Measurements from ENCODE around the gene TGFA. TPM values are rescaled to one million over a fixed set of nuclear protein-coding genes. Genes with fewer than 3 reads are reported as not detected.

TGFA gene
- total RNA-seq, 1 donor from 2014 or later: 1.0 TPM

- DNase-seq (ENCODE audit: missing footprints) (no peak), ATAC-seq (no peak)
- intact Hi-C loops (cut with DNase I): no loop called here
Observed at GRCh38 chr2:70528929-70529328, 24.7 kb downstream of the TGFA start.

- ATAC-seq (no peak), DNase-seq (ENCODE audit: missing footprints) (no peak)
- intact Hi-C loops (cut with DNase I): no loop called here
Observed at GRCh38 chr2:70528276-70528675, 25.4 kb downstream of the TGFA start.

GRCh38 chr2:70527447-70528080 lies 26.1 kb downstream of the TGFA start:
- ATAC-seq: no peak

GRCh38 chr2:70526126-70526525 lies 27.5 kb downstream of the TGFA start:
- intact Hi-C loops (cut with DNase I): no loop called here
- DNase-seq (ENCODE audit: missing footprints): no peak

More at GRCh38 chr2:70527447-70528080, 26.1 kb downstream of the TGFA start:
- intact Hi-C loops (cut with DNase I): no loop called here
- DNase-seq (ENCODE audit: missing footprints): no peak

GRCh38 chr2:70525032-70525431 lies 28.6 kb downstream of the TGFA start:
- intact Hi-C loops (cut with DNase I): no loop called here
- ATAC-seq: no peak
- no peak for DNase-seq (ENCODE audit: missing footprints)

More at GRCh38 chr2:70526126-70526525, 27.5 kb downstream of the TGFA start:
- ATAC-seq: no peak

GRCh38 chr2:70523996-70524965 lies 29.3 kb downstream of the TGFA start:
- ATAC-seq: peak; percentile 58
- intact Hi-C loops (cut with DNase I): no loop called here
- DNase-seq (ENCODE audit: missing footprints): peak; percentile 73

GRCh38 chr2:70523672-70523995 lies 30.0 kb downstream of the TGFA start:
- intact Hi-C loops (cut with DNase I): no loop called here
- DNase-seq (ENCODE audit: missing footprints) (no peak), ATAC-seq (no peak)

- DNase-seq (ENCODE audit: missing footprints) (no peak), ATAC-seq (no peak)
- intact Hi-C loops (cut with DNase I): no loop called here
Observed at GRCh38 chr2:70522627-70523026, 31.0 kb downstream of the TGFA start.

- DNase-seq (ENCODE audit: missing footprints) (no peak), ATAC-seq (no peak)
Observed at GRCh38 chr2:70520825-70521224, 32.8 kb downstream of the TGFA start.

GRCh38 chr2:70519453-70519852 lies 34.2 kb downstream of the TGFA start:
- intact Hi-C loops (cut with DNase I): no loop called here
- ATAC-seq (no peak), DNase-seq (ENCODE audit: missing footprints) (no peak)

More at GRCh38 chr2:70520825-70521224, 32.8 kb downstream of the TGFA start:
- intact Hi-C loops (cut with DNase I): no loop called here

- intact Hi-C loops (cut with DNase I): no loop called here
- DNase-seq (ENCODE audit: missing footprints) (no peak), ATAC-seq (no peak)
Observed at GRCh38 chr2:70518557-70518956, 35.1 kb downstream of the TGFA start.

- intact Hi-C loops (cut with DNase I): no loop called here
- DNase-seq (ENCODE audit: missing footprints): no peak
- no peak for ATAC-seq
Observed at GRCh38 chr2:70517804-70518203, 35.8 kb downstream of the TGFA start.

- DNase-seq (ENCODE audit: missing footprints) (no peak), ATAC-seq (no peak)
- intact Hi-C loops (cut with DNase I): no loop called here
Observed at GRCh38 chr2:70516596-70516995, 37.0 kb downstream of the TGFA start.

- intact Hi-C loops (cut with DNase I): no loop called here
Observed at GRCh38 chr2:70515938-70516337, 37.7 kb downstream of the TGFA start.

GRCh38 chr2:70514612-70515055 lies 39.0 kb downstream of the TGFA start:
- ATAC-seq (peak; percentile 35), DNase-seq (ENCODE audit: missing footprints) (peak; percentile 71)
- intact Hi-C loops (cut with DNase I): no loop called here

More at GRCh38 chr2:70515938-70516337, 37.7 kb downstream of the TGFA start:
- ATAC-seq: no peak
- no peak for DNase-seq (ENCODE audit: missing footprints)

GRCh38 chr2:70513738-70514137 lies 39.9 kb downstream of the TGFA start:
- intact Hi-C loops (cut with DNase I): no loop called here
- ATAC-seq (no peak), DNase-seq (ENCODE audit: missing footprints) (no peak)

GRCh38 chr2:70511971-70512729 lies 41.5 kb downstream of the TGFA start:
- DNase-seq (ENCODE audit: missing footprints): no peak
- intact Hi-C loops (cut with DNase I): no loop called here
- no peak for ATAC-seq

- DNase-seq (ENCODE audit: missing footprints): no peak
- ATAC-seq: no peak
- intact Hi-C loops (cut with DNase I): no loop called here
Observed at GRCh38 chr2:70510313-70510712, 43.3 kb downstream of the TGFA start.

- DNase-seq (ENCODE audit: missing footprints): no peak
- ATAC-seq: no peak
- intact Hi-C loops (cut with DNase I): no loop called here
Observed at GRCh38 chr2:70509565-70509964, 44.1 kb downstream of the TGFA start.
